ENCODE data around the gene RIMS3.

The RIMS3 gene

GRCh38 chr1:40652979-40653378 lies 12.5 kb downstream of the RIMS3 start:
- FAIRE-seq = no peak

DNA sequence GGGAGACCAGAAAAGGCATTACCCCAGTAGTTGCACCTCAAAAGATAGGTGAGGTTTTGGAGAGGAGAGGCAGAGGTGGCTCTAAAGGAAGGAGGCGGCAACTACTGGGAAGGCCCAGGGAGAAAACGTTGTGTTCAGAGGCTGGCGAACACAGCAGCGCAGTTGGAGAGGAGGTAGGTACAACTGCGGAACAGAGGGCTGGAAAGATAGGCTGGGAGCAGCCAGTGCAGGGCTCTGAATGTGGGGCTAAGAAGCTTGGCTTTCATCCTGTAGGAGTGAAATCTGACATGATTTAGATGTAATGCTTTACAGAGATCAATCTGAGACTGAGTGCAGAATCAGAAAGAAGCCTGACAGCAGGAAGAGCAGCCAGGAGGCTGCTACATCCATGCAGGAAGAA lies 13.0 kb downstream of the RIMS3 start:
- no peak for FAIRE-seq

GRCh38 chr1:40651138-40651857 lies 14.2 kb downstream of the RIMS3 start:
- no peak for FAIRE-seq

- no peak for FAIRE-seq
Measured at GRCh38 chr1:40650075-40650474, 15.4 kb downstream of the RIMS3 start.

DNA sequence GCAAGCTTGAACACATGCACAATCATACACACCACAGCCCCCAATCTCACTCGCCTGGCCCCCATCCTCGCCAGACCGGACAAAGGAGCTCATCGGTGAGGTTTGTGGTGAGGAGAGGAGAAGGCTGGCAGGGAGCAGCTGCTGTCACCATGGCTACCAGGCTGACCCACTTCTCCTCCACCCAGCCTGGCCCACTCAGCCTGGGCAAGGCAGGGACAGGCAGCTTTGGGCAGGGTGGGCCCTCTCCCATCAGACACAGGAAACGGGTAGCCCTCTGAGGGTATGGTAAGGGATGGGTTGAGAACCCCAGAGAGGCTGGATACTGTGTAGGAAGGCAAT lies 15.9 kb downstream of the RIMS3 start:
- FAIRE-seq = no peak

GRCh38 chr1:40648928-40649591 lies 16.4 kb downstream of the RIMS3 start:
- no peak for FAIRE-seq

DNA sequence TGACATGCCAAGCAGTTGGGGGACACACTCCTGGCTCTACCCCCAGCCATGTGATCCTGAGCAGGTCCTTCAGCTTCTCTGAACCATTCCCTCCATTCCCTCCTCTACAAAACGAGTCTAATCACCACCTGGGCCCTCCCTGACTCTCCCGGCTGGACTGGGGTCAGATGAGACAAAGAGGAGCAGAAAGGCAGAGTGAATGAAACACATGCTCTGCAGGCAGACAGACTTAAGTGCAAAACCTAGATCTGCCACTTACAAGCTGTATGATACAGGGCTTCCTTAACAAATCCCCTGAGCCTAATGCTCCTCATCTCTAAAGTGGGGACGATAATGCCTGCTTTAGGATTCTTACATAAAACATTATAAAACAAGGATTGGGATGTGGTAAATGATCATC lies 17.3 kb downstream of the RIMS3 start:
- FAIRE-seq = no peak

DNA sequence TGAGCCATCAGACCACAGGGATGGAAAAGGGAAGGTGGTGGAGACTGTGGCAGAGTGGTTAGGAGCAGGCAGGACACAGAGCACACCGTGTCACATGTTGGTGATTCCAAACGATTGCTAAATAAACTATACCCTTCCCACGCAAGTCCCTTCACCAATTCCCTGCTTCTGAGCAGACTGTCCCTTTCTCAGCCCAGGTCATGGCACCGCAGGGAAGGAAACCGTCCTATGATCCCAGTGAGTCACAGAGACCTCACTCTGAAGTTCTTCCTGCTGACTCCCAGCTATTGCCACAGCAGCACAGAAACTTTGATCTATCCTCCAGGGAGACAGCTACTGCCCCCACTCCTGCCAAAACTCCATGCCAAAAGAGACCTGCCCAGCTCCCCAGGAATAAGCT lies 19.2 kb downstream of the RIMS3 start:
- no peak for FAIRE-seq

- no peak for FAIRE-seq
Measured at GRCh38 chr1:40645118-40645680, 20.3 kb downstream of the RIMS3 start.

GRCh38 chr1:40641601-40642242 lies 23.8 kb downstream of the RIMS3 start:
- no peak for FAIRE-seq

GRCh38 chr1:40640314-40641076 lies 25.0 kb downstream of the RIMS3 start:
- FAIRE-seq = no peak

GRCh38 chr1:40638097-40639036 lies 27.1 kb downstream of the RIMS3 start:
- FAIRE-seq = no peak

- no peak for FAIRE-seq
Measured at GRCh38 chr1:40637470-40638007, 27.9 kb downstream of the RIMS3 start.

GRCh38 chr1:40636777-40637176 lies 28.7 kb downstream of the RIMS3 start:
- no peak for FAIRE-seq

- no peak for FAIRE-seq
Measured at GRCh38 chr1:40635763-40636500, 29.6 kb downstream of the RIMS3 start.

DNA sequence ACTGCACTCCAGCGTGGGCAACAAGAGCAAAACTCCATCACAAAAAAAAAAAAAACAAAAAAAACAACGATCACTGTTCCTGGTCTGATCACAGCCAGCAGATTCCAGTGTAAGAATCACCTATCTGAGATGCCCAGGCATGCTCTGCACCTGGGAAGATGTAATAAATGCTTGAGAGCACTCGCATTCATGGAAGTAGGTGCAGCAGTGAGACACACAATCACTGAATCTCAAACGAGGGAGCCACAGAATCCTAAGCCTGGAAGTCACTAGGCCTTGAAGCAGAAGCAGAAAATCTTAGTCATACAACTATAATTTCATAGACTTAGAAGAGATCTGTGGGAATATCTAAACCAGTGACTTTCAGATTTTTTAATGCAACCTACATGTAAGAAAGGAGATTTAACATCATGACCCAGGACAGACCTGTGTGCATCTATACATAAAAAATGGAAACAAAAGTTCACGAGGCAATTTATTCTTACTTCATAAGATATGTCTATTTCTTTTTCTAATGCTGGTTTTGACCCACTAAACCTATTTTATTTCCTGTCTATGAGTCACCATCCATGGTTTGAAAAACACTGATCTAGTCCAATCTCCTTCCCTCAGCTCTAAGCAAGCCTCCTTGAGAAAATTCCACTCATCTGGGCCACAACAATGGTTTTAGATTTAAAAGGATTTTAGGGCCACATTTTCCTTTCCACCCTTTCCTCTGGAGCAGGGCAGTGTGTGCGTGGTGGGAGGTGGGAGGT lies 30.4 kb downstream of the RIMS3 start:
- FAIRE-seq = no peak

DNA sequence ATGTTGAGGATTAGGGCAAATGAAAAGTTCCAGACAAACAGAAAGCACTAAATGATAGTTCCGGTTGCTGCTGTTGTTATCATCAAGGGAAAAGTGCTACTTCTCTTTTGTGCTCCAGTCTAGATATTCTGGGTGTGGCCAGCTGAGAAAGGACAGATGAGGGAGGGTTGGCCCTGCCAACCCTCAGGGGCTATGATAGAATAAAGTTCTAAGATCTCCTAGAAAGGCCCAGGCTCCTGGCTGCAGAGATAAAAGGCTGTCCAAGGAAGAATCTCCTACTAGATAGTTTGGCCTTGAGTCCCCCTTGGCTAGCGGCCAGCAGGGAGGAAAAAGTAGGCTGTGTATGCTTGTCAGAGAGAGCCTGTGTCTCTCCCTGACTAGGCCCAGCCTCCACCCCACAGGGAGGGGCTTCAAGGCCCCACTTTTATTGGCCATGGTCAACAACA lies 31.5 kb downstream of the RIMS3 start:
- FAIRE-seq = no peak

- FAIRE-seq = no peak
Measured at GRCh38 chr1:40633523-40633922, 32.0 kb downstream of the RIMS3 start.

GRCh38 chr1:40630488-40631223 lies 34.8 kb downstream of the RIMS3 start:
- no peak for FAIRE-seq

Data from endometrium (tissue), 2 donors.